BE2C (cell line): ENCODE results near the gene LRRFIP1.

ENCODE experiments used
- DNase-seq: peaks from one replicate; pipeline ENCODE4 v3.0.0-alpha.2; 2020
- H3K27me3 ChIP-seq: fragments of 250-450 bp; sonication (Bioruptor Pico); 2 replicates; pipeline ENCODE4 v1.5.1; 2020; ENCODE audit warnings: mild to moderate bottlenecking
- H3K36me3 ChIP-seq: fragments of 250-450 bp; sonication (Bioruptor Pico); 2 replicates; pipeline ENCODE4 v1.5.1; 2020; ENCODE audit warnings: mild to moderate bottlenecking
- H3K4me1 ChIP-seq: fragments of 250-450 bp; sonication (Bioruptor Pico); 2 replicates; pipeline ENCODE4 v1.5.1; 2020
- H3K4me3 ChIP-seq: 2 replicates; pipeline ENCODE4 v1.5.1; 2011; ENCODE audit warnings: low read depth, low read length
- H3K9me3 ChIP-seq: fragments of 250-450 bp; sonication (Bioruptor Pico); 2 replicates; pipeline ENCODE4 v1.5.1; 2020
- TF ChIP-seq, protein P1 (sequence below): IDR thresholded peaks from 2 replicates; pipeline ENCODE4 v1.5.1; 2012; ENCODE audit warnings: mild to moderate bottlenecking, low read depth, low read length

Gene LRRFIP1

DNA sequence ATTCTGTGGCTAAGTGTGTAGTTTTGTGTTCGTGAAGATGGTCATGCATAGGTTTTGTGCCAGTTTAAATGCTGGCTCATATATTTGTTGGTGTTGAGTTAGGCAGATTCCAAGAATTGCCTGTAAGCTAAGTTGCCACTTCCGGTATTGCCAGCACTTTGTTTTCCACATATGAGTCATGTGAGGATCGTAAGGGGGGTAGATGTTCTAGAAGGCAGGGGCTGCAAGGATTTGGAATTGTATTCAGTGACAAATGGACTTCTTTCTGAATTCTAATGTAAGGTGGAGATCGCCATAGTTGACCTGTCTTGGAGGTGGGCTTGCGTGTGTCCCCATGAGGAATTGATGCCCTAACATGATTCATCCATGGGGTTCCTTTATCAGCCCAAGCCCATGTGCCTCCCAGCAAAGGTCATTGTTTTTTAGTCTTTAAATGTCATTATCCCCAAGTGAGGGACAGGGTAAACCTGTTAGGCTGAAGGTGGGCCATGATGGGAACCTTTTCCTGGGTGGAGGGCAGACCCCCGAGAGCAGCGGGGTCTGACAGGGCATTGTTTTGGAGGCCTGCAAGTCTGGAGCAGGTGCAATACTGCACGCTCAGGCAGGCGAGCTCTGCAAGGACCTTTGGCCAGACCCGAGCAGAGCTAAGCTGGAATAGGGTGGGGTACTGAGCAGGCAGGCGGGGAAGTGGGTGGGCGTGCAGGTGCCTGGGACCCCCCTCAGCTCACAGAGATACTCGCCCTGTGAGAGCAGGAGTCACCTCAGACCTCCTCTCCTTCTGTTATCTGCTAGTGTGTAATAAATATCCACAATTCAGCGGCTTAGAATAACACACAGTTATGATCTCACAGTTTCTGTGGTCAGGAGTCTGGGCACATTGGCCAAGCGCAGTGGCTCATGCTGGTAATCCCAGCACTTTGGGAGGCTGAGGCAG lies 77.4 kb downstream of the LRRFIP1 start:
- H3K27me3 ChIP-seq: no peaks in the 10 kb centered on the region
- no peaks in the 10 kb centered on the region for H3K36me3 ChIP-seq
- H3K4me1 ChIP-seq: peaks cover 28% of the 10 kb centered on the region
- H3K9me3 ChIP-seq: no peaks in the 10 kb centered on the region
- H3K4me3 ChIP-seq: no peak overlapping the region
- no peak for DNase-seq
- TF ChIP-seq, protein P1, sequence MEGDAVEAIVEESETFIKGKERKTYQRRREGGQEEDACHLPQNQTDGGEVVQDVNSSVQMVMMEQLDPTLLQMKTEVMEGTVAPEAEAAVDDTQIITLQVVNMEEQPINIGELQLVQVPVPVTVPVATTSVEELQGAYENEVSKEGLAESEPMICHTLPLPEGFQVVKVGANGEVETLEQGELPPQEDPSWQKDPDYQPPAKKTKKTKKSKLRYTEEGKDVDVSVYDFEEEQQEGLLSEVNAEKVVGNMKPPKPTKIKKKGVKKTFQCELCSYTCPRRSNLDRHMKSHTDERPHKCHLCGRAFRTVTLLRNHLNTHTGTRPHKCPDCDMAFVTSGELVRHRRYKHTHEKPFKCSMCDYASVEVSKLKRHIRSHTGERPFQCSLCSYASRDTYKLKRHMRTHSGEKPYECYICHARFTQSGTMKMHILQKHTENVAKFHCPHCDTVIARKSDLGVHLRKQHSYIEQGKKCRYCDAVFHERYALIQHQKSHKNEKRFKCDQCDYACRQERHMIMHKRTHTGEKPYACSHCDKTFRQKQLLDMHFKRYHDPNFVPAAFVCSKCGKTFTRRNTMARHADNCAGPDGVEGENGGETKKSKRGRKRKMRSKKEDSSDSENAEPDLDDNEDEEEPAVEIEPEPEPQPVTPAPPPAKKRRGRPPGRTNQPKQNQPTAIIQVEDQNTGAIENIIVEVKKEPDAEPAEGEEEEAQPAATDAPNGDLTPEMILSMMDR: no peak

GRCh38 chr2:237706257-237706656 lies 78.9 kb downstream of the LRRFIP1 start:
- no peak overlapping the region for H3K4me3 ChIP-seq
- peaks cover 19% of the 10 kb centered on the region for H3K4me1 ChIP-seq
- TF ChIP-seq, protein P1: no peak

DNA sequence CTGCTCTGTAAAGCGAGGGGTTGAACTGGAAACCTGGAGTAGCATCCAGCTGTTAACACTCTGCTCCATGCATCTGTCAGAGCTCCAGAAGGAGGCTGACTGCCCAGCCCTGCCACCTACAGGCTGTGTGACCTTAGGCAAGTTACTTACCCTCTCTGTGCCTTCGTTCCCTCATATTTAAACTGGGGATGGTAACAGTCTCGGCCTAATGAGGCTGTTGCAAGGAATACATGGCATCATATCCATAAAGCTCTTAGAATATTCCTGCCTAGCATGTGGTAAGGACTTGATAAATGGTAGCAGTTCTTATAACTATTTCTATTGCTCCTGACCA lies 80.6 kb downstream of the LRRFIP1 start:
- peaks cover 16% of the 10 kb centered on the region for H3K4me1 ChIP-seq
- no peak for DNase-seq
- peaks cover 8% of the 10 kb centered on the region for H3K36me3 ChIP-seq
- TF ChIP-seq, protein P1: no peak
- no peaks in the 10 kb centered on the region for H3K27me3 ChIP-seq
- no peak overlapping the region for H3K4me3 ChIP-seq
- no peaks in the 10 kb centered on the region for H3K9me3 ChIP-seq

More at GRCh38 chr2:237706257-237706656, 78.9 kb downstream of the LRRFIP1 start:
- Histone ChIP-seq H3K9me3 (no peaks in the 10 kb centered on the region), H3K27me3 (no peaks in the 10 kb centered on the region), H3K36me3 (peaks cover 3% of the 10 kb centered on the region)
- no peak for DNase-seq

GRCh38 chr2:237708491-237708890 lies 81.1 kb downstream of the LRRFIP1 start:
- no peaks in the 10 kb centered on the region for H3K9me3 ChIP-seq
- no peak overlapping the region for H3K4me3 ChIP-seq
- peaks cover 8% of the 10 kb centered on the region for H3K36me3 ChIP-seq
- peaks cover 13% of the 10 kb centered on the region for H3K4me1 ChIP-seq
- DNase-seq: no peak
- H3K27me3 ChIP-seq: no peaks in the 10 kb centered on the region
- TF ChIP-seq, protein P1: no peak

DNA sequence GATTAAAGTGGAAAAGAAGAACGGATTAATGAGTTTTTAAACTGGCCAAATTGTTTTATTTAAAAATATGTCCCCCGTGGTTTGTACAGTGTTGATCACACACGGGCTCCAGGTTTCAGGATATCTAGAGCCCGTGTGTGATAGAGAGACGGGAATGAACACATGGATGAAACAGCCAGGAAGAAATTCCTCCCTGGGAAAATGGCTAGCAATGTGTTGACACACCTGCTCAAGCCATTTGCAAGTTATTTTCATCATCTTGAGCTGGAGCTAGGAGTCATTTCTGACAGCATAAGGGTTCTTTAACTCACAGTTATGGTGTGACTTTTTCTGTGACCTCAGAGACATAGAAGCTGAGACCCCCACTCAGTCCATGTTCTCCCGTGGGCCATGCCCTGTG lies 81.6 kb downstream of the LRRFIP1 start:
- no peak for DNase-seq
- Histone ChIP-seq H3K36me3 (peaks cover 8% of the 10 kb centered on the region), H3K4me3 (no peak overlapping the region), H3K9me3 (no peaks in the 10 kb centered on the region), H3K27me3 (no peaks in the 10 kb centered on the region), H3K4me1 (peaks cover 10% of the 10 kb centered on the region)
- TF ChIP-seq, protein P1: no peak

DNA sequence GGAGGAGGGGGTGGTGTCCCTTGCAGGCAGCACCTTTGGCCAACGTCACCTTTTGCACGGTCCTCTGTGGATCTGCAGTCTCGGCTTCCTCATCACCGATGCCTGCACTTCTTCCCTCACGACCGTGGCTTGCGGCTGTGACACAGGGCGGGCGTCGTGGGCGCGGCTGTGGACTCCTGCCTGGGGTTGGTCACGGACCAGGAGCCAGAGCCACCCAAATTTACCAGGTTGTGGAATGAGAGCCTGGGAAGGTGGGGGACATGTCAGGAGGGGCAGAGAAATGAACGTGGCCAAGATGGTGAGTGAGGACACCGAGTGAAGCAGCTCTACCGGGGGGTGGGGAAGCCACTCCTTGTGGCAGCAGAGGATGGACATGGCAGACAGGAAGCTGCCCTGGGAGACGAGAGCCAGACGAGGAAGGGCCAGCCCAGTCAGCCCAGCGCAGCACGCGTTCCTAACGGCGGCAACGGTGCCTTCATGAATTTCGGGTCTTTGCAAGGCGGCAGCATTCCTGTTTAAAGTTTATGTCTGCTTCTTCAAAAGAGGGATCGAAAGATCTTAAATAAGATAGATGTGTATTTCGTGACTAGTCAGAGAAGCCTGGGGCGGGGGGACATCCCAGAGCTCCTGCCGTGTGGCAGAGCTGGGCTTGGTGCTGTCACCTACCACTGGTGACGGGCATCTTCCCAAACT lies 84.2 kb downstream of the LRRFIP1 start:
- no peak for DNase-seq
- H3K36me3 ChIP-seq: peaks cover 8% of the 10 kb centered on the region
- TF ChIP-seq, protein P1: no peak

More for the DNA sequence above, 84.2 kb downstream of the LRRFIP1 start:
- Histone ChIP-seq H3K9me3 (no peaks in the 10 kb centered on the region), H3K27me3 (no peaks in the 10 kb centered on the region), H3K4me3 (no peak overlapping the region), H3K4me1 (peaks cover 23% of the 10 kb centered on the region)
